Stimulated activated naive B cell treated with anti-CD40 and anti-IgM and Interleukin-4, amounts not matched to agents 10 μg/mL and 1 μg/mL and 100 μg/mL, for 72 hours (primary cell): ENCODE results near the gene ZNF775.

Experiments used
- ATAC-seq, 2 donors: fragments of 150-1000 bp; cut with Tn5 transposase; replicated peaks; 2 replicates each; pipeline ENCODE4 v1.10.0; 2021; ENCODE audit warnings: moderate library complexity in 1 of 2
- DNase-seq: peaks from one replicate; pipeline ENCODE4 v3.0.0; 2021
- H3K27ac Mint-ChIP-seq: one replicate; pipeline ENCODE4 v1.8.0; 2022; ENCODE audit warnings: mild to moderate bottlenecking, mixed read lengths
- H3K27me3 Mint-ChIP-seq, 2 donors: one replicate each; pipeline ENCODE4 v1.8.0; 2022; ENCODE audit warnings: mixed read lengths in 2 of 2
- H3K36me3 Mint-ChIP-seq, 2 donors: one replicate each; pipeline ENCODE4 v1.8.0; 2022; ENCODE audit warnings: mixed read lengths in 2 of 2, mild to moderate bottlenecking in 1 of 2
- H3K4me1 Mint-ChIP-seq, 2 donors: one replicate each; pipeline ENCODE4 v1.8.0; 2022; ENCODE audit warnings: mixed read lengths in 2 of 2, mild to moderate bottlenecking in 1 of 2
- H3K4me3 Mint-ChIP-seq, 2 donors: one replicate each; pipeline ENCODE4 v1.8.0; 2022; ENCODE audit warnings: mild to moderate bottlenecking in 2 of 2, mixed read lengths in 2 of 2, moderate library complexity in 1 of 2
- H3K9me3 Mint-ChIP-seq, 2 donors: one replicate each; pipeline ENCODE4 v1.8.0; 2022; ENCODE audit warnings: mixed read lengths in 2 of 2, mild to moderate bottlenecking in 1 of 2

The ZNF775 gene

DNA sequence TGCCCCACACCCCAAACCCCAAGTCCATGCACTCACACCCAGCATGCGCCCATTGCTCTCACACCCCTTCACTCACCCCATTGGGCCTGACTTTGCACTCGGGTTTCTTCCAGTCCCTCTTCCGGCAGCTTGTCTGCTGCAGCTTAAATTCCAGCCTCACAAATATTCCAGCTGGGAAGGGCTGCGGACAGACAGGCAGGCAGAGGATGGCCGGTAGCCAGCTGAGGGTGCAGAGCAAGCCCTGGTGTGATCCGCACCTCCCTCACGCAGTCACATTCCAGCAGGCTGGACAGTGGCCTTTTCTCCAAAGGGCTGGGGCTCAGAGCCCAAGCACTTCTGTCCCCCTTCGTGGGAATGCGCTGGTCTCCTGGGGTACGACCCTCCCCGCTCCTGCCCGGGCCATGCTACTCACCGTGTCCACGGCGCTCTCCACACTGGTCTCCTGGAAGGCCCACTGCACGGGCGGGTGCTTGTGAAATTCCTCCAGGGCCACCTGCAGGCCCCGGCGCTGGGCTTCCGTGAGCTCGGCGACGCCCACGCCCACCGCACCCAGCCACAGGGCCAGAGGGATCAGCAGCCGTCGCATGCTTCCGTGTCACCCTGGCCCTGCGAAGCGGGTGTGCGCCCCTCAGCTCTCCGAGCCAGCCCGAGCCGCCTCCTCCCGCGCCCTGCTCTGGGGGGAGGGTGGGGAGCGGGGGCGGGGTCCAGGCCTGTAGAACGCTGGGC is 38.9 kb upstream of the ZNF775 start:
- H3K27me3 Mint-ChIP-seq: peaks cover 32 to 35% of the 10 kb centered on the region in 2 donors
- peak overlapping the region; percentile 56 to 75 for H3K4me3 Mint-ChIP-seq
- peaks cover 38 to 47% of the 10 kb centered on the region in 2 donors for H3K36me3 Mint-ChIP-seq
- peak overlapping the region; percentile 25 for H3K27ac Mint-ChIP-seq
- peaks cover 24 to 31% of the 10 kb centered on the region in 2 donors for H3K4me1 Mint-ChIP-seq
- no peak for DNase-seq
- peak; percentile 71 to 74 for ATAC-seq
- H3K9me3 Mint-ChIP-seq: peaks cover 4 to 8% of the 10 kb centered on the region in 2 donors

DNA sequence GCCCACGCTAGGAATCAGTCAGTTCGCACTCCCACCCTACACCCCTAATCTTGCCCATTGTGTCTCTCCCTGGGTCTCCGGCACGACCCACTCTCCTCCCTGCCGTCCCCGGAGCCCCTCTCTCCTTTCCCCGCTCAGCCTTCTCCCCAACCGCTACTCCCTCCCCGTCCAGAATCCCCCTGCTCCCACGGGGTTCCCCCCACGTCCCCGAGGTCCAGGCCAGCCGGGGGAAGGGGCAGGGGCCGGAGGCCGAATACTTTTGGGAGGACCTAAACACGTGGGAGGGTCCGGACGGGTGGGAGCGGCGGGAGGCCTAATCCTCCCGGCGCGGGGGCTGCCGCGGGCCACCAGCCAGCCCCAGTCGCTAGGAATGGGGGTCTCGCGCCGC is 38.3 kb upstream of the ZNF775 start:
- ATAC-seq (no peak), DNase-seq (no peak)
- Mint-ChIP-seq H3K27ac (no peak overlapping the region), H3K27me3 (peaks cover 32 to 36% of the 10 kb centered on the region in 2 donors), H3K9me3 (peaks cover 4 to 8% of the 10 kb centered on the region in 2 donors), H3K4me1 (peaks cover 24 to 31% of the 10 kb centered on the region in 2 donors), H3K36me3 (peaks cover 35 to 47% of the 10 kb centered on the region in 2 donors), H3K4me3 (peak overlapping the region; percentile 55 to 71)

- peak within 1 kb of the TSS; percentile 93 for H3K27ac Mint-ChIP-seq
- H3K27me3 Mint-ChIP-seq: peaks cover 37 to 42% of the 10 kb centered on the region in 2 donors
- H3K4me1 Mint-ChIP-seq: peaks cover 24 to 31% of the 10 kb centered on the region in 2 donors
- peak within 1 kb of the TSS; percentile 75 to 76 for H3K4me3 Mint-ChIP-seq
- DNase-seq (no peak), ATAC-seq (no peak)
- H3K9me3 Mint-ChIP-seq: peaks cover 4 to 8% of the 10 kb centered on the region in 2 donors
- H3K36me3 Mint-ChIP-seq: peaks cover 34 to 41% of the 10 kb centered on the region in 2 donors
Measured at GRCh38 chr7:150341263-150342120, 37.6 kb upstream of the ZNF775 start, which contains the start of gene RARRES2. Gene RARRES2, minus strand, starts transcription at chr7:150341629. Its CDS starts 1,020 bp downstream, at chr7:150340609.

DNA sequence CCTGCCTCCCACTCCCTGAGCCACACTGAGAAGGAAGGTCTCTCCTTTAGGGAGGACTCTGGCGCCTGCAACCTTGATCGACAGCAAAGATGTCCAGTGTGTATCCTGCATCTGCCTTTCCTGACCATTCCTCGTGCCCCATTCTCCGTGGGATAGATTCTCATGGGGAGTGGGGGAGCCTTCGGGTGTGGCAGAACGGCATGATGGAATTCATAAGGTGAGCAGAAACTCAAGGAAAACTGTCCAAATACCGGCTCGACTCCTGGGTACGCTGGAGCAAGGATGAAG is 37.1 kb upstream of the ZNF775 start:
- no peak for DNase-seq
- Mint-ChIP-seq H3K9me3 (peaks cover 4 to 8% of the 10 kb centered on the region in 2 donors), H3K27ac (no peak overlapping the region), H3K4me1 (peaks cover 24 to 31% of the 10 kb centered on the region in 2 donors), H3K36me3 (peaks cover 30 to 36% of the 10 kb centered on the region in 2 donors), H3K4me3 (peak overlapping the region; percentile 43 to 66), H3K27me3 (peaks cover 41 to 42% of the 10 kb centered on the region in 2 donors)
- ATAC-seq: no peak

DNA sequence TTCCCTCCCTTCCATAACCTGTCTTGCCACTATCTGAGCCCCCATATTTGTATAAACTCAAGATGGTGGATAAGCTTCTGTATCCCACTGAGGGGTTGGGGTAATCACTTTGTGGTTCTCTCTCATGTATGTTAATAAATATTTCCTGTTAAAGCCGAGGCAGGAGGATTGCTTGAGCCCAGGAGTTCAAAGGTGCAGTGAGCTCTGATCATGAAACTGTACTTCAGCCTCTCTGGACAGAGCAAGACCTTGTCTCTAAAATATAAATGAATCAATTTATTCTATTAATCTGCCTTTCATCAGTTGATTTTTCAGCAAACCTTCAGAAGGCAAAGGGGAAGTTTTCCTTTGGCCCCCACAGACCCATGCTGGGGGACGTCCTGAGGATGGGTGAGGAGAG is 35.9 kb upstream of the ZNF775 start:
- DNase-seq: no peak
- Mint-ChIP-seq H3K4me1 (peaks cover 22 to 31% of the 10 kb centered on the region in 2 donors), H3K27ac (no peak overlapping the region), H3K9me3 (peaks cover 4 to 8% of the 10 kb centered on the region in 2 donors), H3K27me3 (peaks cover 41 to 42% of the 10 kb centered on the region in 2 donors), H3K36me3 (peaks cover 22 to 27% of the 10 kb centered on the region in 2 donors), H3K4me3 (no peak overlapping the region)
- ATAC-seq: no peak

DNA sequence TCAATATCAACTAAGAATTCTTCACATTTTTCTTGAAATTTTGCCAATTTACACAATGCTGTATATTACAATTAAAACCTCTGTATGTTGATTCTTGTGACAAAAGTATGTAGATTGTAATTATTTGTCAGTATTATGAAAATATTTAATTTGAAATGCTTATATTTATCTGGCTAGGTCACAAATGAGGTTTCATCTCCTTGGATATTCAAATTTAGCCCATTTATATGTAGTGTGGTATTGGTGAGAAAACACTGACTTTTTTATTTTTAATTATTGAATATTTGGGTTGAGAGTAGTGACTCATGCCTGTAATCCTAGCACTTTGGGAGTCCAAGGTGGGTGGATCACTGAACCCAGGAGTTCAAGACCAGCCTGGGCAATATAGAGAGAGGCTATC is 34.8 kb upstream of the ZNF775 start:
- H3K4me3 Mint-ChIP-seq: no peak overlapping the region
- peaks cover 14 to 19% of the 10 kb centered on the region in 2 donors for H3K36me3 Mint-ChIP-seq
- peaks cover 20 to 24% of the 10 kb centered on the region in 2 donors for H3K4me1 Mint-ChIP-seq
- H3K27me3 Mint-ChIP-seq: peaks cover 41 to 42% of the 10 kb centered on the region in 2 donors
- ATAC-seq (no peak), DNase-seq (no peak)
- no peak overlapping the region for H3K27ac Mint-ChIP-seq
- peaks cover 4 to 8% of the 10 kb centered on the region in 2 donors for H3K9me3 Mint-ChIP-seq

- no peak for ATAC-seq
- no peak overlapping the region for H3K27ac Mint-ChIP-seq
- no peak overlapping the region for H3K4me3 Mint-ChIP-seq
- peaks cover 37 to 41% of the 10 kb centered on the region in 2 donors for H3K27me3 Mint-ChIP-seq
- H3K36me3 Mint-ChIP-seq: peaks cover 10 to 16% of the 10 kb centered on the region in 2 donors
- H3K9me3 Mint-ChIP-seq: peaks cover 4 to 8% of the 10 kb centered on the region in 2 donors
- H3K4me1 Mint-ChIP-seq: peaks cover 13 to 17% of the 10 kb centered on the region in 2 donors
- no peak for DNase-seq
Measured at GRCh38 chr7:150345012-150345411, 34.1 kb upstream of the ZNF775 start.

DNA sequence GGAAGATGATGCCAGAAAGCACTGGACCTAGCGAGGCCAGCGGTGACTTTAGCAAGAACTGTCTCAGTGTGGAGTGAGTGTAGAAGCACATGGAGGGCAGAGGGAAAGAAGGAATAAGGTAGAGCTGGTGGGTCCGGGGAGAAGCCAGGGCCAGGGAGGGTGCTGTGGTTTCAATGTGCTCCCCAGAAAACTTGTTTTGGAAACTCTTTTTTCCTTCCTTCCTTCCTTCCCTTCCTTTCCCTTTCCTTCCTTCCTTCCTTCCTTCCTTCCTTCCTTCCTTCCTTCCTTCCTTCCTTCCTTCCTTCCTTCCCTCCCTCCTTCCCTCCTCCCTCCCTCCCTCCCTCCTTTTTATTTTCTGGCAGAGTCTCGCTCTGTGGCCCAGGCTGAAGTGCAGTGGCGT is 32.2 kb upstream of the ZNF775 start:
- peaks cover 6 to 10% of the 10 kb centered on the region in 2 donors for H3K36me3 Mint-ChIP-seq
- H3K27ac Mint-ChIP-seq: no peak overlapping the region
- H3K4me3 Mint-ChIP-seq: no peak overlapping the region
- H3K27me3 Mint-ChIP-seq: peaks cover 21 to 22% of the 10 kb centered on the region in 2 donors
- peaks cover 2 to 3% of the 10 kb centered on the region in 2 donors for H3K4me1 Mint-ChIP-seq
- peaks cover 4 to 8% of the 10 kb centered on the region in 2 donors for H3K9me3 Mint-ChIP-seq
- no peak for DNase-seq
- ATAC-seq: no peak

- Mint-ChIP-seq H3K4me1 (peaks cover 2 to 6% of the 10 kb centered on the region in 2 donors), H3K36me3 (no peaks in the 10 kb centered on the region), H3K27me3 (peaks cover 0 to 1% of the 10 kb centered on the region in 2 donors), H3K27ac (no peak overlapping the region), H3K4me3 (no peak overlapping the region), H3K9me3 (no peaks in the 10 kb centered on the region)
- DNase-seq (no peak), ATAC-seq (no peak)
Measured at GRCh38 chr7:150351587-150352194, 27.4 kb upstream of the ZNF775 start.

DNA sequence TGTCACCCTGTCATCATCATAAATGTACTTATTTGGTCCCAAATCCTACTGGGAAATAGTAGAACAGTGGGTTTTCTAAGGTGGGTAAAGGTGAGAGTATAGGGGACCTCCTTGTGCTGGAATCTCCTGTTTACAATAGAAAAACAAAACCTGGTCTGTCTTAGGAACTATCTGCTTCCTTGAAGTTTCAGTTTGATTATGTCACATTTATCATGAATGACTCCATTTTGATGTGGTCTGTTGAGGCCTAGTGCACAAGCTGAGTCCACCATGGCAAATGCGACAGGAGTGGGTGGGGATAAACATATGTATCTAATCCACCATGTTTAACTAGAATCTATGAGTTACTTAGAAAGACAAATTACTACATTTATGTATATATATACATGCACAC is 23.5 kb upstream of the ZNF775 start:
- DNase-seq (no peak), ATAC-seq (no peak)
- Mint-ChIP-seq H3K36me3 (peaks cover 0 to 2% of the 10 kb centered on the region in 2 donors), H3K4me1 (peaks cover 18 to 36% of the 10 kb centered on the region in 2 donors), H3K27ac (no peak overlapping the region), H3K9me3 (peaks cover 0 to 4% of the 10 kb centered on the region in 2 donors), H3K27me3 (peaks cover 0 to 5% of the 10 kb centered on the region in 2 donors), H3K4me3 (no peak overlapping the region)

DNA sequence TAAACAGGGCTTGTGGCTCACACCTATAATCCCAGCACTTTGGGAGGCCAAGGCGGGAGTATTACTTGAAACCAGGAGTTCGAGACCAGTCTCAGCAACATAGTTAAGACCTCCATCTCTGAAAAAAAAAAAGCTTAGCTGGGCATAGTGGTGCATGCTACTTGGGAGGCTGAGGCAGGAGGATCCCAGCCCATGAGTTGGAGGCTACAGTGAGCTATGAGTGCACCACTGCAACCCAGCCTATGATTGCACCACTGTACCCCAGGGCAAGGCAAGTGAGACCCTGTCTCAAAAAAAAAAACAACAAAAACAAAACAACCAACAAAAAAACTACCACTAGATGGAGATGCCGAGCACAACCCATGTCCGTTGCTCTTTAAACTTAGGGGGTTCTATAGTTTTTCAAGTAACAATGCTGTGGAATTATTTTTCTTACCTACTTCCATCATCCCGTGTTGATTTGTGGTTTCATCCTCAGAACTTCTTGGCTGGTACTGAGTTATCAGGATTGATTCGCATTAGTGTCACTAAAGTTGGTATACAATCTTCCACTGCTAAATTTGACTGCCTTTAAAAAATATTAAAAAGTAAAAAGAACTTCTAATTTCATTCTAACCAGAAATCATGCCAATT is 22.7 kb upstream of the ZNF775 start:
- peaks cover 0 to 5% of the 10 kb centered on the region in 2 donors for H3K27me3 Mint-ChIP-seq
- no peak overlapping the region for H3K27ac Mint-ChIP-seq
- H3K9me3 Mint-ChIP-seq: peaks cover 0 to 4% of the 10 kb centered on the region in 2 donors
- H3K4me3 Mint-ChIP-seq: no peak overlapping the region
- H3K4me1 Mint-ChIP-seq: peaks cover 19 to 38% of the 10 kb centered on the region in 2 donors
- ATAC-seq: peak; percentile 30 to 40
- no peak for DNase-seq
- H3K36me3 Mint-ChIP-seq: peaks cover 0 to 2% of the 10 kb centered on the region in 2 donors

- Mint-ChIP-seq H3K9me3 (peaks cover 0 to 4% of the 10 kb centered on the region in 2 donors), H3K36me3 (peaks cover 0 to 2% of the 10 kb centered on the region in 2 donors), H3K27ac (peak overlapping the region; percentile 91), H3K4me1 (peaks cover 25 to 47% of the 10 kb centered on the region in 2 donors), H3K4me3 (peak overlapping the region; percentile 62 to 72), H3K27me3 (peaks cover 0 to 5% of the 10 kb centered on the region in 2 donors)
- peak; percentile 71 to 78 for ATAC-seq
- DNase-seq: no peak
Measured at GRCh38 chr7:150357270-150357669, 21.9 kb upstream of the ZNF775 start.

DNA sequence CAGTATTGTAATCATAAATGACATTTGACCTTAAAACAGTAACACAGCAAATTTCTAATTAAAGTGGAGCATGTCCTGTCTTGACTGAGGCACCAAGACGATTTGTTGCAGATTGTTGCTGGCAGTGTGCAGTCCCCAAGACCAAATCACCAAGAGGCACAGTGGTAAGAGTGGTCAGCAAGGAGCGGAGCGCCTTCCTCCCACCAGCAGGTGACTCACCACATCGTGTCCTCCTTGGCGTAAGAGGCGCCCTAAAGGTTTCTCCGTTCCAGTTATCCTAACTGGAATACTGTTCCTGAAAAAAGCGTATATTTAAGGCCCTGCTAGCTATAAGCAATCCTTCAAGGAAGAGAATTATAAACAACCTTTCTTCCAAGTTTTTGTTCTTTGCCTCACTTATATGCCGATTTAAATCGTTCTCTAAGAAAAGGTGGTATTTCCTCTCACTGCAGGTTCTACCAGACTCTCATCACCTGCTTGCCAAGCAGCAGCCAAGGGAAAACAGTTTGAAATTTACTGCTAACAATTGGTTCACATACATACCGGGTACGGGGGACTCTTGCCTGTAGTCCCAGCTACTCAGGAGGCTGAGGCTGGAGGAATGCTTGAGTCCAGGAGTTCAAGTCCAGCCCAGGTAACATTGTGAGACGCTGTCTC is 21.2 kb upstream of the ZNF775 start:
- Mint-ChIP-seq H3K27ac (no peak overlapping the region), H3K27me3 (peaks cover 0 to 5% of the 10 kb centered on the region in 2 donors), H3K4me3 (peak overlapping the region in 1 of 2 donors; percentile 72), H3K9me3 (peaks cover 0 to 4% of the 10 kb centered on the region in 2 donors), H3K36me3 (peaks cover 0 to 2% of the 10 kb centered on the region in 2 donors), H3K4me1 (peaks cover 29 to 53% of the 10 kb centered on the region in 2 donors)
- ATAC-seq: peak; percentile 34 to 44
- DNase-seq: no peak
